NCI-H2227 (cell line): ENCODE results near the gene OVCA2.

Experiments used
- DNase-seq: peaks from one replicate; lab custom pipeline; 2025; ENCODE audit not compliant: unreplicated experiment; lab: John Stamatoyannopoulos, UW

OVCA2 gene

DNA sequence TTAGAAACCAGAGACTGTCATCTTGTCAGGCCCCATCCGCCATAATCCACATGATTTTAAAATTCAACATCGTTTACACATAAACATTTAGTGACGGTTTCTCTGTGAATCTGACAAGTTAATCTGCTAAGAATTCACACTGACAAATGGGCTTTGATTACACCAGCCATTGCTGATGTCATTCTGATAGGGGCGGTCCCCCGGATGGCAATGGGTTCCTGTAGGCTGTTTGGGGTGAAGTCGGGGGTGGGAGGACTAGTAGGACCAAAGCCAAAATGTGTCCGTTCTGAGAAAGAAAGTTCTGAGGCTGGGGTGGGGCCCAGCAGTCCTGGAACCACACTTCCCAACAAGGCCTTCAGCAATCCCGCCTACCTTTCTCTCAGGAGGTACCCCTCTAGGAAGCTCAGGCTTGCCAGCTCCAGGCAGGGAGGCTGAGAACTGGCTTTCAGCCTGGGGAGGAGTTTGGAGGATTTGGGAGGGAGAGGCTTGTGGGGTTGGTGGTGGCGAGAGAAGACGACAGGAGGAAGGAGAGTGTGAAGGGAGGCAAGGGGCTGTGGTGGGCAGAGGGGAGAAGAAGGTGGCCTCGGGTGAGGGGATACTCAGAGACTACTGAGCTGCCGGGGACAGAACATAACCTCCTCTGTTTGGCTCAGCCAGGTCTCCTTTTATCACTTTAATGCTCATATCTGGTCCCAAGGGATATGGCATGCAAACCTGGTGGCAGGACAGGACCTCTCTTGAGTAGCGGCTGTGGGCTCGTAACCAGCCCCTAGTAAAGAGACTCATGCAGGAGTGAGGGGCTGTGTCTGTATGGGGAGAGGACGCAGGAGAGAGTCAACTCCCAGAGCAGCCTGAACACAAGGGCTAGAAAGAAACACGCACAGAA lies 21.7 kb downstream of the OVCA2 start:
- no peak for DNase-seq

- DNase-seq: no peak
These were observed 22.3 kb downstream of the OVCA2 start for GRCh38 chr17:2064147-2064489.

DNA sequence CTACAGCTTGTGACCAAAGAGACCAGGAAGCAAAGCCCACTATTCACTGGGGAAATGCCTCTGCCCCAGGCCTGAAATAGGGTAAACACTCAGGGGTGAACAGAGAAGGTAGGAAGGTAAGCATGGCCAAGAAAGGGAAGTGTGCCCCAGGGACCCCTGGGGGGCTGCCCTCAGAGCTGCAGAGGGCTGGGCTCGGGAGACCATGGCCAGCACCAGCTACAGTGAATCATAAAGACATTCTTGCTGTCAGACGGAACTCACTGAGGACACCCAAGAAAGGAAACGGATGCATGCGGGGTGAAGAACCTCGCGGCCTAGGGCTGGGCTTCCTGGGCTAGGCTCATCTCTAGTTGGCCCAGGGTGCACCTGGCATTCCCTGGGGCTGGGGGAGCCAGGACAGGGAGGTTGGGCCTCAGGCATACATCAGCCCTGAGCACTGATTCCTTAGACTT lies 22.7 kb downstream of the OVCA2 start:
- DNase-seq: no peak

GRCh38 chr17:2064980-2065785 lies 23.4 kb downstream of the OVCA2 start:
- DNase-seq: no peak

GRCh38 chr17:2065949-2066400 lies 24.2 kb downstream of the OVCA2 start:
- no peak for DNase-seq

DNA sequence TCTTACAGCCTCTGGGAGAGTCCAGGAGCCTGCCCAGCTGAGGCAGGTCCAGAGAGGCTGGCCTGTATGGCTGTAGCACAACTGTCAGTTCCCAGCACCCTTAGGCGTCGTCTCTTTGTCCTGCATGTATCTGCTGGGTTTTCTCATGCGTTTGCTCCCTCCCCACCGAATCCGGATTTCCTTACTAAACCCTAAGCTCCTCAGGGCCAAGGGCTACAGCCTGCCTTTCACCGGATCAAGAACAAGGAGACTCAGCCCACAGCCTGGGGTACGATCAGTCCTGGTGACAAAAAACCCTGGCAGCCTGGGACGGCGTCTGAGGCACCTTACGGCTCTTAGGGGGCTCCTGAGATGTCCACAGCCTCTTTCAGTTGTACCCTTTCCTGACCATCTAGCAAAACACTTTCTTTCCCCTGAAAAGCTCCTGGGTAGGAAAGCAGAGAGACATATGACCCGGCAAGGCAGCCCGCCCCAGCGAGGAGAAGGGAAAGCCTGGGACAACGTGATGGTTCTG lies 25.3 kb downstream of the OVCA2 start:
- no peak for DNase-seq

- DNase-seq: no peak
These were observed 25.8 kb downstream of the OVCA2 start for GRCh38 chr17:2067608-2068024.

GRCh38 chr17:2068031-2068518 lies 26.3 kb downstream of the OVCA2 start:
- DNase-seq: no peak

GRCh38 chr17:2068519-2069051 lies 26.8 kb downstream of the OVCA2 start:
- DNase-seq: no peak

- DNase-seq: no peak
These were observed 28.6 kb downstream of the OVCA2 start for GRCh38 chr17:2070241-2071023.

DNA sequence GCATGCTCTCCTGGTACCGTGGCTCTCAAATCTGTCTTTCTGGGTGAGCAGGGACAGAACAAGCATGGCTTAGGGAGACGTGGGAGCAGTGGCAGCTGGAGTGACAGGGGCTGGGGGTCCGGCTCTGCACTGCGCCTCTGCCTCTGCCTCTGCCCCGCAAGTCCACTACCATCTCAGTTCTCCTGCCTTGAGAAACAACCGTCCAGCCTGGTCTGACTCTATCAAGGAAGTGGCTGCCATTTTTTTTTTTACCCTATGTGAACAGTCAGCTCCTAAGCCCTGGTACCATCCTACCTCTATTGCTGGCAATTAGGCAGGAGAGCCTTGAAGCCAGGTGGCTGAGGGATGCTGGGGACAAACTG lies 29.2 kb downstream of the OVCA2 start:
- no peak for DNase-seq

- DNase-seq: no peak
These were observed 29.8 kb downstream of the OVCA2 start for GRCh38 chr17:2071455-2072281.

DNA sequence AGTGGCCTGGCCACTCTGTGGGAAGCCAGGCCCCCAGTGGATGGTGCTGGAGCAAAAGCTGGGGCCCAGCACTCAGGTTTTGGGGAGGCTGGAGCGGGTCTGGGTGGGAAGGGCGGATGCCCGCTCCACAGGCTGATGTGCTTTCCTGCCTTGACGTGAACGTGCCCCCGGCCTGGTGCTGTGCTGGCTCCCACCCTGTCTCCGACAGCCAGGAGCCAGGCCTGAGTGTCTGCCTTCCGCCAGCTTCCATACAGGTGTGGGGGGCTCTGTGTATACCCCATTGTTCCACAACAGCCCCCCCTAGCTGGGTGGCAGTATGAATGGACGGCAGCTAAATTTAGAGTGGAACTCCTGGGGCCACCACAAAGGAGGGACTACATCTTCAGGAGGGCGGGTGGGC lies 33.1 kb downstream of the OVCA2 start:
- DNase-seq: no peak

GRCh38 chr17:2075336-2076086 lies 33.7 kb downstream of the OVCA2 start:
- DNase-seq: peak; percentile 35

DNA sequence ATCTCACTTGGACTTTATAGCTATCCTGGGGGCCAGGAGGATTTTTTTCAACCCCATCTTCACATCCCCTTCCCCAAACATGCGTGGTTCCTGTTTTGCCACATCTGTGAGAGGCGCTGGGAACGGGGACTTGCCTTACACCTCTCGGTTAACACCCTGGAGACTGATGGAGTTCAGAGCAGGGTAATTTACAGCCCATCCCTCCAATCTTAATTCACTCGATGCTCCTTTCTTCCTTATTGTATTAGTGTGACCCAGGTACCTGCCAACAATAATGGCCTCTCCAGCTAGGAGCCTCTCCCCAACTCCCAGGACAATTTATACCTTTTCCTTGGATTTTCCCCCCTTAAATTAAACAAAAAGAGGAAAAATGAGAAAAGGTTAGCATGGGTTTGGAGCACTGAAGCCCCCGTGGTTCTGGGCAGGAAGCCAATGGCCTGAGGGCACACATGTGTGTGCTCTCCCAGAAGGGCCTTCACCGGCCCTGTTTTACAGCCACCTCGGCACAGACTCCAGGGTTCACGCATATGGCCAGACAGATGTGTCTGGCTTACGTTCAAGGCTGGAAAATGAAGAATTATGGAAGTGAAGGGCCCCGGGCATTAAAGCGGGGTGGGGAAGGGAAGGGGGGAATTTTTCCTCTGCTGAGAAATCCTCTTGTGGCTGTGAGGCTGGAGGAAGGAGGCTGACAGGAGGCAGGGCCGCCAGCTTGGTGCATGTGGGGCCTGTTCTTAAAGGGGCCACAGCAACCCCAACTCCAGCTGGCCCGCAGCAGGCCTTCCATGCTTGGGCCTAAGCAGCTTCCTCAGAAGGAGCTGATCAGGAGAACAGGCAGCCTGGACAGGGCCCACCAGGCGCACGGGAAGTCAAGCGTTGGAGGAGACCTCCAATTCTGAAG lies 34.5 kb downstream of the OVCA2 start:
- no peak for DNase-seq

DNA sequence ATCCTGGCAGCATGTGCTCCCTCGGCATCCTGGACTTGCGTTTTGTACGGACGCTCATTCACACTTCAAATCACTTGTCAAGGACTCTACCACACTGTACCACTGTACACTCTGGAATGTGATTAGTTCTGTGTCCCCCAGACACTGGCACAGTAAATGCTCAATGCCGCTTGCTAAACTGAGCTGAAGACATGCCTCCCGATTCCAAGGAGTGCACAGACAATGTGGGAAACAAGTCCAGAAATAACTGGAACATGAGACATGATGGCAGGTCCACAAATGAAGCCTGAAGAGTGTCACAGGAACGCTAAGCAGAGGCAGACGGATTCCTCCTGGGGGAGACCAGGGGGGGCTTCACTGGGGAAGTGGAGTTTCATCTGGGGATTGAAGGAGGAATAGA lies 35.2 kb downstream of the OVCA2 start:
- DNase-seq: no peak

DNA sequence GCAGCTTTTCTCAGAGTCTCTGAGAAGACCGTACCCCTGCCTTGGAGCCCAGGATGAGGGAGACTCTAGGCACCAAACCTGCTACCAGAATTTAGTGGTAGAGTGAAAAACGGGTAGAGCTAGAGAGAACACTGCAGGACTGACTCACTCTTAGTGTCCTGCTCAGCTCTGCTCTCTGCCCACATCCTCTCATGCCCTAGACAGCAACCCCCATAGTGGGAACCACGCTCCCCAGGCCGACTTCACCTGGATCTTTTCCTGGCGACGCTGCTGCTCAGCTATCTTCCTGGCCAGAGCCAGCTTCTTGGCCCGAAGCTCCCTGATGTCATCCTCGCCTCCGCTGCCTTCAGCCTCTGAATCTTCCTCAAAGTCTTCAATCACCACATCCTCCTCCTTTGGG lies 39.7 kb downstream of the OVCA2 start:
- DNase-seq: no peak
